ENCODE results near the gene XIRP1. TPM values are rescaled to one million over a fixed set of nuclear protein-coding genes. Genes with fewer than 3 reads are reported as not detected.
"Not testable (repeated sequence)": the region's sequence is repeated elsewhere in the genome, so short reads cannot be mapped to it uniquely, and the experiment has no call there.

XIRP1 gene
- not detected for total RNA-seq
- 0 reads per million in 2 donors for total RNA-seq

GRCh38 chr3:39192490-39193092, at the start of gene XIRP1:
XIRP1 (minus strand) TSS chr3:39192595; CDS start chr3:39189445, 3,150 bp downstream.
- Mint-ChIP-seq H3K27me3 (peaks cover 24% of the 10 kb centered on the region), H3K4me1 (peaks cover 4% of the 10 kb centered on the region), H3K27ac (no peak within 1 kb of the TSS), H3K36me3 (ENCODE audit: low read depth) (peaks cover 2% of the 10 kb centered on the region), H3K4me3 (no peak within 1 kb of the TSS)
- ATAC-seq: no peak
- H3K9me3 ChIP-seq (ENCODE audit: control insufficient read depth, low read length, poor library complexity, severe bottlenecking): no peaks in the 10 kb centered on the region
- DNase-seq: no peak

DNA sequence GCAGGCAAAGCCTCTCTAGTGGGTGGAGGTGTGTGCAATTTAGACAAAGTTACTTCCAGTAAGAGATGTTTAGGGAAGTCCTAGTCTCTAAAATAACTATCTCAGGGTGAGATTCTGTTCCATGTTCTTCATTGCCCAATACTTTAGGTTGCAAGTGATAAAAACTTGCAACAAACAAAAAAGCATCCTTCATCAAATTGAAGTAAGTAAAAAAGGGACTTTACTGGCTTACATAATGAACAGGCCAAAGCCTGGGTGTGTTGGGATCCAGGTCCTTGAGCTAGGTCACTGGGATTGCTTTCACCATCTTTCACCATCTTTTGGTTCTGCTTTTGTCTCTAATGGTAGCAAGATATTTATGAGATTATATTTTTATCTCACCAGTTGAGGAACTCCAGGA, 49.2 kb upstream of the XIRP1 start:
- no peaks in the 10 kb centered on the region for H3K36me3 Mint-ChIP-seq (ENCODE audit: low read depth)
- H3K27me3 Mint-ChIP-seq: peaks cover 8% of the 10 kb centered on the region
- ATAC-seq (no peak), DNase-seq (no peak)
- no peaks in the 10 kb centered on the region for H3K4me1 Mint-ChIP-seq
- H3K27ac Mint-ChIP-seq: no peak overlapping the region
- no peak overlapping the region for H3K4me3 Mint-ChIP-seq
- no peaks in the 10 kb centered on the region for H3K9me3 ChIP-seq (ENCODE audit: control insufficient read depth, low read length, poor library complexity, severe bottlenecking)

GRCh38 chr3:39237027-39237426, 44.6 kb upstream of the XIRP1 start:
- no peak overlapping the region for H3K27ac Mint-ChIP-seq
- no peaks in the 10 kb centered on the region for H3K9me3 ChIP-seq (ENCODE audit: control insufficient read depth, low read length, poor library complexity, severe bottlenecking)
- no peak for ATAC-seq
- peaks cover 17% of the 10 kb centered on the region for H3K4me1 Mint-ChIP-seq
- H3K27me3 Mint-ChIP-seq: peaks cover 22% of the 10 kb centered on the region
- DNase-seq: no peak
- H3K4me3 Mint-ChIP-seq: no peak overlapping the region
- peaks cover under 1% of the 10 kb centered on the region for H3K36me3 Mint-ChIP-seq (ENCODE audit: low read depth)

DNA sequence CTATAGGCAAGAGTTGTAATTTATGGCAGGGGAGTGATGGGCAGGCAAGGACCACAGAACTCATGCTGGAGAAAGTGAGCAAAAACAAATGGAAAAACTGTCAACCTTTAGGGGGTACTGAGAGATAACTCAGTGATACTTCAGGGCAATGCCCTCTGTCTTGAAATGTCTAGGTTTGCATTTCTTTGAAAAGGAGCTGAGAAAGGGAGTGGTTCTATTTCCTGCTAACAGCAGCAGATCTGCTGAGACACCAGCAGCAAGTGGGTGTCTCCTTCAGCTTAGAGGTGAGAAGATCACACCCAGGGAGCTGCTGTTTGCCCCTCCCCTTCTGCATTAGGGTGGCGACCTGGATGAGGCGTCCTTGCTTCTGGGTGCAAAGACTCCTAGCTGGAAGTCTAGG, 42.3 kb upstream of the XIRP1 start:
- DNase-seq: no peak
- Mint-ChIP-seq H3K4me1 (peaks cover 20% of the 10 kb centered on the region), H3K27ac (peak overlapping the region; percentile 77), H3K4me3 (peak overlapping the region; percentile 84), H3K36me3 (ENCODE audit: low read depth) (peaks cover 3% of the 10 kb centered on the region), H3K27me3 (peaks cover 21% of the 10 kb centered on the region)
- no peaks in the 10 kb centered on the region for H3K9me3 ChIP-seq (ENCODE audit: control insufficient read depth, low read length, poor library complexity, severe bottlenecking)
- peak; percentile 76 for ATAC-seq

- Mint-ChIP-seq H3K4me1 (peaks cover 20% of the 10 kb centered on the region), H3K27ac (no peak overlapping the region), H3K27me3 (peaks cover 19% of the 10 kb centered on the region), H3K4me3 (no peak overlapping the region), H3K36me3 (ENCODE audit: low read depth) (peaks cover 3% of the 10 kb centered on the region)
- no peaks in the 10 kb centered on the region for H3K9me3 ChIP-seq (ENCODE audit: control insufficient read depth, low read length, poor library complexity, severe bottlenecking)
- DNase-seq (no peak), ATAC-seq (no peak)
Observed at GRCh38 chr3:39232859-39233258, 40.5 kb upstream of the XIRP1 start.

DNA sequence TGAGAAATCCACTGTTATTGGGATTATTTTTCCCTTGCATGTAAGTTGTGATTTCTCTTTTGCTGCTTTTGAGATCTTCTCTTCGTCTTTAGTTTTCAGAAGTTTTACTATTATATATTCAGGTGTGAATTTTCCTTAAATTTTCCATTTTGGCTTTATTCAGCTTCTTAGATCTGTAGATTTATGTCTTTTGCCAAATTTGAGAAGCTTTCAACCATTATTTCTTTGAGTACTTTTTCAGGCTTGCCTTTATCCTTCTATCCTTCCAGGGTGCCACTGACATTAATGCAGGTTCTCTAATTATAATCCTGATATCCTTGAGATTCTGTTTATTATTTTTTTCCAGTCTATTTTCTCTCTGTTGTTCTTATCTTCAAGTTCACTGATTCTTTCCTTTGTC, 38.1 kb upstream of the XIRP1 start:
- Mint-ChIP-seq H3K4me1 (peaks cover 25% of the 10 kb centered on the region), H3K36me3 (ENCODE audit: low read depth) (peaks cover 3% of the 10 kb centered on the region), H3K27ac (no peak overlapping the region), H3K4me3 (no peak overlapping the region), H3K27me3 (peaks cover 19% of the 10 kb centered on the region)
- H3K9me3 ChIP-seq (ENCODE audit: control insufficient read depth, low read length, poor library complexity, severe bottlenecking): no peaks in the 10 kb centered on the region
- DNase-seq (no peak), ATAC-seq (no peak)

DNA sequence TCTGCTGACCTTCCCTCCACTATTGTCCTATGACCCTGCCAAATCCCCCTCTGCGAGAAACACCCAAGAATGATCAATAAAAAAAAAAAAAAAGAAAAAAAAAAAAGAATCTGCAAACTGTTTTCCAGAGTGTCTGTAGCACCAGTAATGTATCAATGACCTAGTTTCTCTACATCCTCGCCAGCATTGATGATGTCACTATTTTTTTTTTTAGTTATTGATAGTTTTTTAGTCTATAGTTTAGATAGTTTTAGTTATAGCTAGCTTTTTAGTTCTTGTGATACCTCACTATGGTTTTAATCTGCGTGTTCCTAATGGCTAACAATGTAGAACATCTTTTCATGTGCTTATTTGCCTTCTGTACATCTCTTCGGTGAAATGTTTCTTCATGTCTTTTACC, 36.1 kb upstream of the XIRP1 start:
- Mint-ChIP-seq H3K4me3 (no peak overlapping the region), H3K36me3 (ENCODE audit: low read depth) (peaks cover 3% of the 10 kb centered on the region), H3K27ac (no peak overlapping the region), H3K27me3 (peaks cover 23% of the 10 kb centered on the region), H3K4me1 (peaks cover 11% of the 10 kb centered on the region)
- no peaks in the 10 kb centered on the region for H3K9me3 ChIP-seq (ENCODE audit: control insufficient read depth, low read length, poor library complexity, severe bottlenecking)
- no peak for ATAC-seq
- DNase-seq: no peak

DNA sequence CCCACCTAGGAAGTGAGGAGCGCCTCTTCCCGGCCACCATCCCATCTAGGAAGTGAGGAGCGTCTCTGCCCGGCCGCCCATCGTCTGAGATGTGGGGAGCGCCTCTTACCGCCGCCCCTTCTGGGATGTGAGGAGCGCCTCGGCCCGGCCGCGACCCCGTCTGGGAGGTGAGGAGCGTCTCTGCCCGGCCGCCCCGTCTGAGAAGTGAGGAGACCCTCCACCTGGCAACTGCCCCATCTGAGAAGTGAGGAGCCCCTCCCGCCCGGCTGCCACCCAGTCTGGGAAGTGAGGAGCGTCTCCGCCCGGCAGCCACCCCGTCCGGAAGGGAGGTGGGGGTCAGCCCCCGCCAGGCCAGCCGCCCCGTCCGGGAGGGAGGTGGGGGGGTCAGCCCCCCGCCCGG, 35.2 kb upstream of the XIRP1 start:
- Mint-ChIP-seq H3K4me1 (peaks cover 11% of the 10 kb centered on the region), H3K27me3 (peaks cover 20% of the 10 kb centered on the region)
- not testable (repeated sequence) for H3K27ac Mint-ChIP-seq; DNase-seq; ATAC-seq; H3K4me3 Mint-ChIP-seq; H3K9me3 ChIP-seq (ENCODE audit: control insufficient read depth, low read length, poor library complexity, severe bottlenecking); H3K36me3 Mint-ChIP-seq (ENCODE audit: low read depth)

DNA sequence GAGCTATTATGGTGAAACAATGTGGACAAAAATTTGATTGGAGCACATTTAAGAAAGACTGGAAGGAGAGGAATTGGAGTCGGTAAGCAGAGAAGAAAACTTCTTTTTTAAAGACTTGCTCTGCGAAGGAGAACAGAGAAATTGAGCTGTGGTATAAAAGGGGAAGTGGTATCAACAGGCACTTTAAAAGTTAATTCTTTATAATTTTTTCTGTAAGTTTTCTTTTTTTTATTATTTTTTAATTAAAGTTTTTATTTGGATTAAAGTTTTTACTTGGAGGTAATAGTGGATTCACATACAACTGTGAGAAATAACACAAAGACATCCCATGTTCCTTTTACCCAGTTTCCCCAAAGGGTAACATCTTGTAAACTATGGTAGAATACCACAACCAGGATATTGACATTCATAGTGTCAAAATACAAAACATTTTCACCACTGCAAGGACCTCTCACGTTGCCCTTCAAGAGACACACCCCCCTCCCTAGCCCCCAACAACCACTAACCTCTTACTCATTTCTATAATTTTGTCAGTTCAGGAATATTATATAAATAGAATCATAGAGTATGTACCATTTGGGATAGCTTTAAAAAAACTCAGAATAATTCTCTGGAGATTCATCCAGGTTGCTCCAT, 33.8 kb upstream of the XIRP1 start:
- no peaks in the 10 kb centered on the region for H3K9me3 ChIP-seq (ENCODE audit: control insufficient read depth, low read length, poor library complexity, severe bottlenecking)
- H3K4me1 Mint-ChIP-seq: peaks cover 5% of the 10 kb centered on the region
- DNase-seq: no peak
- ATAC-seq: no peak
- no peak overlapping the region for H3K27ac Mint-ChIP-seq
- no peak overlapping the region for H3K4me3 Mint-ChIP-seq
- H3K36me3 Mint-ChIP-seq (ENCODE audit: low read depth): no peaks in the 10 kb centered on the region
- H3K27me3 Mint-ChIP-seq: peaks cover 12% of the 10 kb centered on the region

GRCh38 chr3:39224288-39224687, 31.9 kb upstream of the XIRP1 start:
- Mint-ChIP-seq H3K27me3 (peaks cover 24% of the 10 kb centered on the region), H3K4me3 (no peak overlapping the region), H3K36me3 (ENCODE audit: low read depth) (no peaks in the 10 kb centered on the region), H3K27ac (no peak overlapping the region), H3K4me1 (peaks cover 9% of the 10 kb centered on the region)
- ATAC-seq (no peak), DNase-seq (no peak)
- no peaks in the 10 kb centered on the region for H3K9me3 ChIP-seq (ENCODE audit: control insufficient read depth, low read length, poor library complexity, severe bottlenecking)

DNA sequence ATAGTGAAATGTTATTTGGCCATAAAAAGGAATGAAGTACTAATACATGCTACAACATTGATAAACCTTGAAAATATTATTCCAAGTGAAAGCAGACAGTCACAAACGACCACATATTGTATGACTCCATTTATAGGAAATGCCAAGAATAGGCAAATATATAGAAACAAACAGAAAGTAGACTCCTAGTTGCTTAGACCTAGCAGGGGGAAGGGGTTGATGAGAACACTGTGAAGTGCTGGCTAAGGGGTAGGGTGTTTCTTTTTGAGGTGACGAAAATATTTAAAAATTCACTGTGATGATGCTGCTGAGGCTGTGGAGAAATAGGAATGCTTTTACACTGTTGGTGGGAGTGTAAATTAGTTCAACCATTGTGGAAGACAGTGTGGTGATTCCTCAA, 30.5 kb upstream of the XIRP1 start:
- Mint-ChIP-seq H3K27me3 (peaks cover 31% of the 10 kb centered on the region), H3K27ac (no peak overlapping the region), H3K36me3 (ENCODE audit: low read depth) (no peaks in the 10 kb centered on the region), H3K4me3 (no peak overlapping the region), H3K4me1 (peaks cover 9% of the 10 kb centered on the region)
- no peaks in the 10 kb centered on the region for H3K9me3 ChIP-seq (ENCODE audit: control insufficient read depth, low read length, poor library complexity, severe bottlenecking)
- ATAC-seq: no peak
- no peak for DNase-seq

GRCh38 chr3:39222462-39222861, 30.1 kb upstream of the XIRP1 start:
- Mint-ChIP-seq H3K4me3 (no peak overlapping the region), H3K27ac (no peak overlapping the region), H3K4me1 (peaks cover 9% of the 10 kb centered on the region), H3K36me3 (ENCODE audit: low read depth) (no peaks in the 10 kb centered on the region), H3K27me3 (peaks cover 36% of the 10 kb centered on the region)
- no peak for ATAC-seq
- DNase-seq: no peak
- no peaks in the 10 kb centered on the region for H3K9me3 ChIP-seq (ENCODE audit: control insufficient read depth, low read length, poor library complexity, severe bottlenecking)

GRCh38 chr3:39221141-39221530, 28.7 kb upstream of the XIRP1 start:
- DNase-seq (no peak), ATAC-seq (no peak)
- Mint-ChIP-seq H3K36me3 (ENCODE audit: low read depth) (peaks cover 2% of the 10 kb centered on the region), H3K27me3 (peaks cover 36% of the 10 kb centered on the region), H3K4me1 (peaks cover 15% of the 10 kb centered on the region), H3K27ac (no peak overlapping the region), H3K4me3 (peak overlapping the region; percentile 31)
- H3K9me3 ChIP-seq (ENCODE audit: control insufficient read depth, low read length, poor library complexity, severe bottlenecking): no peaks in the 10 kb centered on the region
